ENCODE results near the gene CDK16. TPM values are rescaled to one million over a fixed set of nuclear protein-coding genes. Genes with fewer than 3 reads are reported as not detected.

CDK16 gene
- 10 to 100 TPM; 29.9 to 47.9 (median 34.5) TPM for total RNA-seq
- polyA plus RNA-seq: 10 to 100 TPM; 42.6 to 46.2 TPM

- TF ChIP-seq, protein P1, sequence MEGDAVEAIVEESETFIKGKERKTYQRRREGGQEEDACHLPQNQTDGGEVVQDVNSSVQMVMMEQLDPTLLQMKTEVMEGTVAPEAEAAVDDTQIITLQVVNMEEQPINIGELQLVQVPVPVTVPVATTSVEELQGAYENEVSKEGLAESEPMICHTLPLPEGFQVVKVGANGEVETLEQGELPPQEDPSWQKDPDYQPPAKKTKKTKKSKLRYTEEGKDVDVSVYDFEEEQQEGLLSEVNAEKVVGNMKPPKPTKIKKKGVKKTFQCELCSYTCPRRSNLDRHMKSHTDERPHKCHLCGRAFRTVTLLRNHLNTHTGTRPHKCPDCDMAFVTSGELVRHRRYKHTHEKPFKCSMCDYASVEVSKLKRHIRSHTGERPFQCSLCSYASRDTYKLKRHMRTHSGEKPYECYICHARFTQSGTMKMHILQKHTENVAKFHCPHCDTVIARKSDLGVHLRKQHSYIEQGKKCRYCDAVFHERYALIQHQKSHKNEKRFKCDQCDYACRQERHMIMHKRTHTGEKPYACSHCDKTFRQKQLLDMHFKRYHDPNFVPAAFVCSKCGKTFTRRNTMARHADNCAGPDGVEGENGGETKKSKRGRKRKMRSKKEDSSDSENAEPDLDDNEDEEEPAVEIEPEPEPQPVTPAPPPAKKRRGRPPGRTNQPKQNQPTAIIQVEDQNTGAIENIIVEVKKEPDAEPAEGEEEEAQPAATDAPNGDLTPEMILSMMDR (IDR thresholded peaks at IDR 0.05): no peak
- 0 to 4% methylated on average over 44 to 61 of the region's 61 CpGs for WGBS, 2 donors
- no peak for FAIRE-seq
- DNase-seq: peak; percentile 75 to 94 (median 86)
- H3K27ac ChIP-seq: peak within 1 kb of the TSS; percentile 94 to 97 (median 94)
- ATAC-seq: peak; percentile 76 to 84 (median 81)
- peaks cover 0 to 11% (median 0%) of the 10 kb centered on the region in 3 donors for H3K4me1 ChIP-seq
- H3K27me3 ChIP-seq: no peaks in the 10 kb centered on the region
- H3K4me3 ChIP-seq: peak within 1 kb of the TSS; percentile 79 to 97 (median 96)
- H3K9me3 ChIP-seq: no peaks in the 10 kb centered on the region
- intact Hi-C loops (cut with DNase I): no loop called here
- peaks cover 0 to 20% (median 3%) of the 10 kb centered on the region in 3 donors for H3K36me3 ChIP-seq
These were observed at the start of gene CDK16 for GRCh38 chrX:47218280-47218919. TSS of gene CDK16 (plus strand) at chrX:47218681. CDS start at chrX:47223558, 4,877 bp downstream.

DNA sequence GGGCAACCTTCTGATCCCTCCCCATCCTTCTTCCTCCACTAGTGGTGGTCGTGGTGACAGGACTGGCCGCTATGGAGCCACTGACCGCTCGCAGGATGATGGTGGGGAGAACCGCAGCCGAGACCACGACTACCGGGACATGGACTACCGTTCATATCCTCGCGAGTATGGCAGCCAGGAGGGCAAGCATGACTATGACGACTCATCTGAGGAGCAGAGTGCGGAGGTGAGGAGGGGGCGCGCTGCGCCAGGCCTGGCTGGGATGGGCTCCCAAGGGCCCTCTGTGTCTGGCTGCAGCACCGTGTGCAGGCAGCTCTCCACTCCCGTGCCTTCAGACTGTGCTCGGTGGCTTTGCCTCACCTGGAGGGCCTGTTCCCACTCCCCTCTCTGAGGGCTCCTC is 49.2 kb upstream of the CDK16 start:
- Histone ChIP-seq H3K4me1 (no peaks in the 10 kb centered on the region), H3K36me3 (peaks cover 0 to 5% (median 3%) of the 10 kb centered on the region in 3 donors), H3K27me3 (peaks cover 0 to 2% (median 0%) of the 10 kb centered on the region in 4 donors), H3K27ac (no peak overlapping the region), H3K9me3 (no peaks in the 10 kb centered on the region), H3K4me3 (no peak overlapping the region)
- intact Hi-C loops (cut with DNase I): no loop called here
- FAIRE-seq (no peak), DNase-seq (peak in 1 of 6 donors; percentile 50), ATAC-seq (no peak)
- TF ChIP-seq, protein P1 (IDR thresholded peaks at IDR 0.05): no peak
- WGBS, 2 donors: 86 to 93% methylated on average over 18 to 19 of the region's 19 CpGs

DNA sequence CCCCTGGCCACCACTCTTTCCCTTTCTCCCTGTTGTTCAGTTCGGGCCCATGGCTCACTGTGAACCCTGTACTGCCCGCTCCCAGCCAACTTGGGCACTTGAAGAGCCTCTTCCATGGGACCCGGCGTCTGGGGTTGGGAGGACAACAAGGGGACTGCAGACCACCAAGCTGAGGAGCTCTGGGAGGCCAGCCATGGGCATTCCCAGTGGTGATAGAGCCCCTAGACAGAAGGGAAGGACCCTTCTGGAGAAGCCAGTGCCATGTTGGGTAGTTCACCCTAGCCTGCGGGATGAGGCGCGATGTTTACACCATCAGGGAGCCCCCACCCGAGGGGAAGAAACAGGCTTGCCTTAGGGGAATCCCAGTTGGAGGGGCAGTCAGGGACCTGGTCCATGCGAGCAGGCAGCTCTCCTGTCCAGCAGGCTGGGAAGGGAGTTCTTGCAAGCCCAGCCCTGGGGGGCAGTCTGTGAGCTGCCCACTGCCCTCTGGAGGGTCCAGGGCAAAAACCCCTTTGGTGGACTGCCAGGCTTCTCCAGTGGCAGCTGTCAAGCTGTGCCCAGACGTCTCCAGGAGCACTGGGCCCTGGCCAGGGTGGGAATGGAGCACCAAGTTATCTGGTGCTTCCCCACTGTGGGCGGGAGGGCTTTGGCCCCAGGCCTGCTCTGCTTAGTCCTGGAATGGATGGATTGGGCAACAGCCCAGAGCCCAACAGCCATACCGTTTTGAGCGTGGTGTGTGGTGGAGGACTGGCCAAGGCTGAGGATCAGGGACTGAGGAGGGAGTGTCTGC is 48.6 kb upstream of the CDK16 start:
- peaks cover 0 to 2% (median 0%) of the 10 kb centered on the region in 4 donors for H3K27me3 ChIP-seq
- no peak overlapping the region for H3K27ac ChIP-seq
- 72 to 81% methylated on average over 13 of the region's 13 CpGs for WGBS, 2 donors
- H3K4me3 ChIP-seq: no peak overlapping the region
- H3K4me1 ChIP-seq: no peaks in the 10 kb centered on the region
- peak in 2 of 4 donors; percentile 40 for ATAC-seq
- TF ChIP-seq, protein P1 (IDR thresholded peaks at IDR 0.05): no peak
- no peaks in the 10 kb centered on the region for H3K9me3 ChIP-seq
- intact Hi-C loops (cut with DNase I): no loop called here
- peaks cover 0 to 5% (median 3%) of the 10 kb centered on the region in 3 donors for H3K36me3 ChIP-seq
- no peak for FAIRE-seq
- peak in 1 of 6 donors; percentile 53 for DNase-seq

DNA sequence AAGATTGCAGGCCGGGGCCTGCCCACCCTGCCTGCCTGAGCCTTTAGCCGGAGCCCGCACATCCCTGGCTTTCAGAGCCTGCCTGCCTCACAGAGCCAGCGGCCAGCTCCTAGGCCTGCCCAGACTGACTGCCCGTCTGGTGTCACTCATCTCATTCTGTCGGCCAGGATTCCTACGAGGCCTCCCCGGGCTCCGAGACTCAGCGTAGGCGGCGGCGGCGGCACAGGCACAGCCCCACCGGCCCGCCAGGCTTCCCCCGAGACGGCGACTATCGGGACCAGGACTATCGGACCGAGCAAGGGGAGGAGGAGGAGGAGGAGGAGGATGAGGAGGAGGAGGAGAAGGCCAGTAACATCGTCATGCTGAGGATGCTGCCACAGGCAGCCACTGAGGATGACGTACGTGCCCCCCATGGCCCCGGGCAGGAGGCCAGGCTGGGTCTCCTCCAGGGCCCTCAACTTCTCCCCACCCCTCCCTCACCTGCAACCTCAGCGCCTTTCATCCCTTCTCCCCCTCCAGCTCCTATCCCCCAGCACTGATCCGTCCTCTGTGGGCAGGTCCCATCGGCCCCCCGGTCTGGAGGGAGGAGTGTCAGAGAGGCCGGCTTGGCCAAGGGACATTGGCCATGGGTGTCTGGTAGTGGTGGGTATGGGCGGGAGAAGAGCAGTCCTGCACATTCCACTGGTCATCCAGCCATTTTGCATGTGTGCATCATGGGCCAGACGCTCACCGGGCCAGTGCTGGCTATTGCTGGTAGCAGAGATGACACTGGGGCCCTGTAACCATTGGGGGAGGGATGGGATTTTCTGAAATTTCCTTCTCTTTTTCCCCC is 47.4 kb upstream of the CDK16 start:
- 86 to 93% methylated on average over 29 to 34 of the region's 34 CpGs for WGBS, 2 donors
- Histone ChIP-seq H3K27me3 (peaks cover 0 to 2% (median 0%) of the 10 kb centered on the region in 4 donors), H3K9me3 (no peaks in the 10 kb centered on the region), H3K4me1 (no peaks in the 10 kb centered on the region), H3K36me3 (peaks cover 0 to 5% (median 3%) of the 10 kb centered on the region in 3 donors), H3K27ac (no peak overlapping the region), H3K4me3 (no peak overlapping the region)
- ATAC-seq: peak in 1 of 4 donors; percentile 9
- no peak for FAIRE-seq
- TF ChIP-seq, protein P1 (IDR thresholded peaks at IDR 0.05): no peak
- intact Hi-C loops (cut with DNase I): no loop called here
- DNase-seq: peak in 1 of 6 donors; percentile 52

Measured in pancreas (tissue), 10 donors.